GM19372 (cell line): ENCODE measurements around the gene ZSWIM3.

ENCODE experiments used
- ATAC-seq: cut with Tn5 transposase; IDR thresholded peaks from one replicate; pipeline ENCODE4 v1.9.1; 2021; ENCODE audit warnings: mild to moderate bottlenecking, low read depth, moderate library complexity; ENCODE audit not compliant: unreplicated experiment

Gene ZSWIM3

GRCh38 chr20:45925821-45926506 lies 68.5 kb downstream of the ZSWIM3 start:
- ATAC-seq: no peak

- ATAC-seq: no peak
Observed at GRCh38 chr20:45926731-45927070, 69.3 kb downstream of the ZSWIM3 start.

- ATAC-seq: no peak
Observed at GRCh38 chr20:45927071-45927878, 69.9 kb downstream of the ZSWIM3 start.
